ENCODE results near the gene WNT7B.

The WNT7B gene

GRCh38 chr22:45919504-45920286, 57.3 kb downstream of the WNT7B start:
- TF ChIP-seq GATA2 (IDR thresholded peaks at IDR 0.05; ENCODE audit: low read depth, low read length) = no peak
- TF ChIP-seq GATA3 (IDR thresholded peaks at IDR 0.05; ENCODE audit: low read depth, low read length) = no peak

DNA sequence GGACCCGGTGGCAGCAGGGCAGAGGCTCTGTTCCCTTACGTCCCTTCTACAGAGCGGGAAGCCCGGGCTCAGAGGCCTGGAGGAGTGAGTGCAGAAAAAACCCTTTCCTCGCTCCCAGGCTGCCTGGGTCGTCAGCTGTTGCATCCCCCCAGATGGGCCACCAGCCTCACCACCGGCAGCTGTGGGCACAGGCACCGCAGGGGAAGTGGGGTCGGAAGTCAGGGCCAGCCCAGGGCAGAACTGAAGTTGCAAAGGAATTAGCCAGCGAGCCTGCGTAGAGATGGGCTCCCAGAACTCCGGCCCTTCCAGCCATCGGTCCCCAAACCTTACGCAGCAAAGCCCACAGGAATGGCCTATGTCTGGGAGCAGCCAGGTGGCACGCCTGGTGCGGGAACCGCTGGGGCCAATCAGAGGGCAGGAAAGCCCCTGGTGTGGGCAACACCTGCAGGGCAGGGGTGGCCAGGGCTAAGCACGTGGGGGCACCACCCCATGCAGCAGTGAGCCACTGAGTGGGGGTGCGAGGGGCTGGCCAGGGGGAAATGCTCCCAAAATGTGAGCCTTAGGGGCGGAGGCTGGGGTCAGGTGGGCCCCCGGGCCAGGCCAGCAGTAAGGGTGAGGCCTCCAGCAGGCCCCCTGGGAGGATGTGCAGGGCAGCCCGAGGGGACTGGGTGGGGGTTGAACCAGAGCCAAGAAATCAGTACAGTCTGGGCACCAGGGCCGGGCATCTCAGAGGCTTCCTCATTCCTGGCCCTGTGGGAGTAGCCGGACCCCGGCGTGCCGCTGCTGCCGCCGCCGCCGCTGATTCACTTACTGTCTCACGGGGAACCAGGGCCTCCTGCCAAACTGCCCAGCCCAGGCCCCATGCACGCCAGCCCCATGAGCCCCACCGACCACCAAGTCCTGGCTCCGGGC, 58.2 kb downstream of the WNT7B start:
- TF ChIP-seq GATA3 (IDR thresholded peaks at IDR 0.05; ENCODE audit: low read depth, low read length) (no peak), GATA2 (IDR thresholded peaks at IDR 0.05; ENCODE audit: low read depth, low read length) (no peak)

DNA sequence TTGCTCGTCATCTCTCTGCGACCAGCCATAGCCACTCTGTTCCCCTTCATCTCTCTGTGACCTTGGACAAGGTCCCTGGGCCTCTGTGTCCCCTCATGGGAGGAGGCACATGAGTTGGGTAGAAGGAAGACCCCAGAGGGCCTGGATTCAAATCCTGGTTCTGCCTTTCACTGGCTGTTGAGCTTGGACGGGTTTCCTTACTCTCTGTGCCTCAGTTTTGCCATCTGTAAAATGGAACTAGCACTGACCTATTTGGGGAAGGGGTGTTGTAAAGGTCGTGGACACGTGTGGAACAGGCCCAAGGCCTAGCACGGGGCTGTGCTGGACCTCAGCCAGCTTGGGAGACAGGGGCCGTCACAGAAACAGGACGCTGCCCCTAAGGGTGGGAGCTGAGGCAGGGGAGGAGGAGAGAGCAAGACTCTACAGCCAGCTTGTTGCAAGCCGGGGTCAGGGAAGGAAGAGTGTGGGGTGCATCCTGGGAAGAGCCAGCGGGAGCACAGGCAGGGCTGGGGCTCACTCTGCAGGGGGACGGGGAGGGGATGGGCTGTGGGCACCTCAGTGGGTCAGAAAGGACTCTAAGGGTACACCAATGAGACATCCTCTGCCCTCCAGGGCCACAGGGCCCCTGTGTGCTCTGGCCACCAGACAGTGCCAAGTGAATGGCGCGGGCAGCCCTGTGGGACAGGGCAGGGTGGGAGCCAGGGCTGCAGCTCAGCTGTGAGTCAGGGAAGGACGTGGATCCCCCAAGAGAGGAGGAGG, 59.1 kb downstream of the WNT7B start:
- TF ChIP-seq GATA3 (IDR thresholded peaks at IDR 0.05; ENCODE audit: low read depth, low read length) (no peak), GATA2 (IDR thresholded peaks at IDR 0.05; ENCODE audit: low read depth, low read length) (no peak)

GRCh38 chr22:45917146-45917545, 59.8 kb downstream of the WNT7B start:
- TF ChIP-seq GATA3 (IDR thresholded peaks at IDR 0.05; ENCODE audit: low read depth, low read length) = no peak
- no peak for TF ChIP-seq GATA2 (IDR thresholded peaks at IDR 0.05; ENCODE audit: low read depth, low read length)

- no peak for TF ChIP-seq GATA2 (IDR thresholded peaks at IDR 0.05; ENCODE audit: low read depth, low read length)
- no peak for TF ChIP-seq GATA3 (IDR thresholded peaks at IDR 0.05; ENCODE audit: low read depth, low read length)
Observed at GRCh38 chr22:45916515-45916914, 60.4 kb downstream of the WNT7B start.

GRCh38 chr22:45915841-45916240, 61.1 kb downstream of the WNT7B start:
- TF ChIP-seq GATA3 (IDR thresholded peaks at IDR 0.05; ENCODE audit: low read depth, low read length) (no peak), GATA2 (IDR thresholded peaks at IDR 0.05; ENCODE audit: low read depth, low read length) (no peak)

DNA sequence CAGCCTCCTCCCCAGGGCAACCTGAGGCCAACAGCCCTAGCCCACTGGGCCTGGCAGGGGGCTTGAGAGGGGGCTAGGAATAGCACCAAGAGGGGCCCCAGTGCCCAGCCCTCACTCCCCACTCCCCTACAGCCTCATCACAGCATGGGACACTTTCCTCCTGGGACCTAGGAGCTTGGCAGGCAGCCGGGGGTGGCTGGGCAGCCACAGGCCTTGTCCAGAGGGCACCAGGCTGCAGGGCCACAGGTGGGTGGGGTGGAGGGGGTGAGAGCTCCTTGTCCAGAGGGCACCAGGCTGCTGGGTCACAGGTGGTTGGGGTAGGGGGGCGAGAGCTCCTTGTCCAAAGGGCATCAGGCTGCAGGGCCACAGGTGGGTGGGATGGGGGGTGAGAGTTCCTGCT, 61.8 kb downstream of the WNT7B start:
- TF ChIP-seq GATA3 (IDR thresholded peaks at IDR 0.05; ENCODE audit: low read depth, low read length) (no peak), GATA2 (IDR thresholded peaks at IDR 0.05; ENCODE audit: low read depth, low read length) (no peak)

- TF ChIP-seq GATA3 (IDR thresholded peaks at IDR 0.05; ENCODE audit: low read depth, low read length) = no peak
- TF ChIP-seq GATA2 (IDR thresholded peaks at IDR 0.05; ENCODE audit: low read depth, low read length) = no peak
Observed at GRCh38 chr22:45914309-45914708, 62.7 kb downstream of the WNT7B start.

DNA sequence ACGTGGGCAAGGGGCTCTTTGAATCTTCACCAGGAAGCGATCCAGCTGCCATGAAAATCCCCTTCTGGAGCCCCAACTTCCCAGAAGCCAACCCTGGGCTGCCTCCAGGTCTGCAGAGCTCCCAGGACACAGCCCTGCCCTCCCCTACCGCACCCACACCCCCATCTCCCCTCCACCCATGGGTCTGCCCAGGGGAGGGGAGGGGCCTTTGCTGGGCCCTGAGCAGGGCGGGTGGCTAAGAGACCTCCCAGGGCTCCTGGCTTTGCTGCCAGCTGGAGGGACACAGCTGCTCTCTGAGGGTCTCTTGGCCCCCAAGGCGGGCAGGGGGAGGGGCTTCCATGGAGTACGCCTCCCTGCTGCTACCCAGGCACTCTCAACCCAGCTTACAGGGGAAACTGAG, 64.1 kb downstream of the WNT7B start:
- TF ChIP-seq GATA2 (IDR thresholded peaks at IDR 0.05; ENCODE audit: low read depth, low read length) (no peak), GATA3 (IDR thresholded peaks at IDR 0.05; ENCODE audit: low read depth, low read length) (no peak)

DNA sequence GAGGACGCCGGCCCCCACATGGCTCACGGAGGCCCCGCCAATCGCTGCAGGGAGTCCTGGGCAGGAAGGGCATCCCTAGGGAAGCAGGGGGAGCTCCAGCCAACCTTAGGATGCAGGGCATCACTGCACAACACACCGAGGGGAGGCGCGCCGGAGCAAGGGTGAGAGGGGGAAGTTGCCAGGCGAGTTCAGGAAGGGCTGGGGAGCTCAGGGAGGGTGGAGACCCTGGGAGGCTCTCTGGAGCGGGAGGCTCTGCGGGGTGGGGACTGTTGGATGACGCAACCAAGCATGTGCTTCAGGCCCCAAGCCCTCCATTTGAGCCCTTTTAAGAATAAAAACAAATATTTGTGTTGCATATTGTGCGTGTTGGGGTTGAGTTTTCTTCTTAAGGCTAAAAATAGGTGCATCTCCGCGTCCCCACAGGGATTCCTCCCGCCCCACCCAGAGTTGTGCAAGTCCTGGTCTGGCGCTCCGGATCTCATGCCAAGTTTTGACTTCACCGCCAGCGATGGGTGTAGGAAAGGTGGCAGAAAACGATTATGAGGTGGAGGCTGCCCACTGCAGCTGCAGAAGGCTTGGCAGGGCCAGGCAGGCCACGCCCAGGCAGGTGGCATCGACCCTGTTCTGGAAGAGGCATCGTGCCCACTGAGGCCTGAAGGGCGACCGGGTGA, 65.2 kb downstream of the WNT7B start:
- no peak for TF ChIP-seq GATA2 (IDR thresholded peaks at IDR 0.05; ENCODE audit: low read depth, low read length)
- no peak for TF ChIP-seq GATA3 (IDR thresholded peaks at IDR 0.05; ENCODE audit: low read depth, low read length)

DNA sequence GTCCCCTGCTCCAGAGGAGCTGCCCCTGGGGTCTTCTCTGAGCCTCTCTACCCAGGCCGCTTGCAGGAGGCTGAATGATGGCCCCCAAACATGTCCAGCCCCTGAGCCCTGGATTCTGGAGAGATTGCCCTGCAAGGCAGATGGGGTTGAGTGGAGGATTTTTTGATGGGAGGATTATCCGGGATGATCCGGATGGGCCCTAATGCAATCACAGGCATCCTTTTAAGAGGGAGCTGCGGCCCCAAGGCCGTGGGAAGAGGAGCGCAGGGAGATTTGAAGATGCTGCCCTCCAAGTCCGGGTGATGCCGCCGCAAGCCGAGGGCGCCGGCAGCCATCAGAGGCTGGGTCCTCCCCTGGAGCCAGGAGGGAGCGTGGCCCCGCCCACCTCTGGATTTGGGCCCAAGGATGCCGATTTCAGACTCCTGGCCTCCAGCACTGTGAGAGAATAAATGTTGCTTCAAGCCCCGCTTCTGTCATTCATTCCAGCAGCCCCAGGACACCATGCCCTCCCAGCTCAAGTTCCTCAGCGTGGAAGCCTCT, 66.0 kb downstream of the WNT7B start:
- TF ChIP-seq GATA3 (IDR thresholded peaks at IDR 0.05; ENCODE audit: low read depth, low read length) (no peak), GATA2 (IDR thresholded peaks at IDR 0.05; ENCODE audit: low read depth, low read length) (no peak)

DNA sequence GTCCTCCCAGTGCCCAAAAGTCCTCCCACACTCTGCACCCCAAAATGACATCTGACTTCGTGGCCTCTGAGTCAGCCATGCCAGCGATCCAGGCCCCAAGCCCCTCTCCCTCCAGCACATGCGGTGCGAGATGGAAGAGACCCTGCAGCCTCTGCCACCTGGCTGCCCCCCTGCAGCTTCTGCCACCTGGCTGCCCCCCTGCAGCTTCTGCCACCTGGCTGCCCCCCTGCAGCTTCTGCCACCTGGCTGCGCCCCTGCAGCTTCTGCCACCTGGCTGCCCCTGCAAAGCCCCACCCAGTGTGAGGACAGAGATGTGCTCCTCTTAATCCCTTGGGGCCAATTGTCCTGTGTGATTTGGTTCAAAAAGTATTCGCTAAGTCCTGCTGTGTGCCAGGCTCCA, 68.0 kb downstream of the WNT7B start:
- TF ChIP-seq GATA3 (IDR thresholded peaks at IDR 0.05; ENCODE audit: low read depth, low read length) (no peak), GATA2 (IDR thresholded peaks at IDR 0.05; ENCODE audit: low read depth, low read length) (no peak)

DNA sequence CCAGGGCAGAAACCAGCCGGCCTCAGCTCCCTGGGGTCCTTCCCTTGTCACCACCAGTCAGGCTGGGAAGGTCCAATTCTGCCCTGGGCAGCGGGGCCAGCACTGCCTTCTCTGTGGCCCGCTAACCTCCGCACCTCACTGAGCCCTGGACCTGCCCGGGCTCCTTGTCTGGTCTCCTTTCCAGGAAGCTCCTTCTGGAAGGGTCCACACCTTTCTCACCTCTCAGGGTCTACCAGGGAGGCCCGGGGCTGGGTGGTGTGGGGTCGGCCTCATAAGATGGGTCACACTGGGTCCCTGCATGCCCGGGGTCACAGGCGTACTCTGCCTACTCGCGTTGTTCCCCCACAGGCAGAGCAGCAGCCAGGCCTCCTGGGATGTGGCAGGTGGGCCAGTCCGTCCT, 69.0 kb downstream of the WNT7B start:
- TF ChIP-seq GATA3 (IDR thresholded peaks at IDR 0.05; ENCODE audit: low read depth, low read length) (no peak), GATA2 (IDR thresholded peaks at IDR 0.05; ENCODE audit: low read depth, low read length) (no peak)

Data from SH-SY5Y (cell line).